HepG2 (cell line): ENCODE measurements around the gene GSK3B. TPM values are rescaled to one million over a fixed set of nuclear protein-coding genes. Genes with fewer than 3 reads are reported as not detected.

ENCODE experiments used
- HMG20B ChIP-seq: conservative IDR thresholded peaks from 2 replicates; pipeline ENCODE4 v1.6.1; 2016; ENCODE audit warnings: missing genetic modification reagents, missing compliant biosample characterization
- IRF9 ChIP-seq: sonication (generic); formaldehyde crosslinking; IDR thresholded peaks from 2 replicates; pipeline ENCODE4 v1.8.0; 2022; ENCODE audit warnings: missing genetic modification reagents, mild to moderate bottlenecking, borderline replicate concordance
- JDP2 ChIP-seq: sonication (generic); formaldehyde crosslinking; IDR thresholded peaks from 2 replicates; pipeline ENCODE4 v1.8.1; 2022; ENCODE audit warnings: missing genetic modification reagents, borderline replicate concordance
- SCMH1 ChIP-seq: sonication (generic); formaldehyde crosslinking; IDR thresholded peaks from 2 replicates; pipeline ENCODE4 v1.9.0; 2021; ENCODE audit warnings: missing genetic modification reagents, mild to moderate bottlenecking, borderline replicate concordance
- SRSF9 ChIP-seq: fragments of 200-400 bp; formaldehyde crosslinking; IDR thresholded peaks from 2 replicates; pipeline ENCODE4 v1.6.1; 2018; ENCODE audit warnings: borderline replicate concordance, mild to moderate bottlenecking, low read depth, low read length; ENCODE audit not compliant: insufficient read depth, poor library complexity, severe bottlenecking
- ZHX2 ChIP-seq, 2 experiments: sonication (generic) in 1 of 2; formaldehyde crosslinking in 1 of 2; IDR thresholded peaks; 2 replicates each; pipeline versions ENCODE4 v1.6.1 to v1.9.0; 2014 to 2022; ENCODE audit warnings: antibody characterized with exemption in 1 of 2, borderline replicate concordance in 1 of 2, inconsistent platforms in 1 of 2, low read depth in 1 of 2, missing genetic modification reagents in 1 of 2
- ZMYM4 ChIP-seq: sonication (generic); formaldehyde crosslinking; IDR thresholded peaks from 2 replicates; pipeline ENCODE4 v1.8.1; 2023; ENCODE audit warnings: mild to moderate bottlenecking, missing genetic modification reagents
- ZNF331 ChIP-seq: sonication (generic); formaldehyde crosslinking; IDR thresholded peaks from 2 replicates; pipeline ENCODE4 v1.4.0; 2020; ENCODE audit warnings: missing genetic modification reagents
- ZNF501 ChIP-seq: sonication (generic); formaldehyde crosslinking; IDR thresholded peaks from 2 replicates; pipeline ENCODE4 v1.5.1; 2020; ENCODE audit warnings: mild to moderate bottlenecking, moderate library complexity, missing genetic modification reagents
- polyA plus RNA-seq, 8 experiments: library from polyadenylated mRNA; depleted of rRNA in 3 of 8; stranded (reverse) in 7 of 8; unstranded in 1 of 8; fragments of >200 nt; fragmentation: Illumina TruSeq in 4 of 8; extraction: Trizol in 4 of 8; gene quantifications; 2 replicates each; pipeline versions ENCODE4 v1.2.1 to v1.2.3, GENCODE V29; 2011 to 2016; ENCODE audit warnings: low read depth in 4 of 8, missing spikeins in 1 of 8, mixed read lengths in 1 of 8; ENCODE audit not compliant: insufficient read depth in 1 of 8
- total RNA-seq, 5 experiments: library from RNA; depleted of rRNA; stranded (reverse); fragments of >200 nt; fragmentation: Illumina TruSeq; extraction: Trizol; gene quantifications; 2 replicates each; pipeline ENCODE4 v1.2.3, GENCODE V29; 2016; ENCODE audit warnings: low read depth in 1 of 5
- TF ChIP-seq, protein P1 (sequence below): sonication (generic); formaldehyde crosslinking; IDR thresholded peaks from 2 replicates; pipeline ENCODE4 v1.4.0; 2020; ENCODE audit warnings: mild to moderate bottlenecking, missing genetic modification reagents, borderline replicate concordance

The GSK3B gene
- total and polyA plus RNA-seq, 2 of the 13 experiments (the other 11 are each of a cell fraction or from before 2014, with no cell fraction given) = 22.3 to 30.1 TPM

GRCh38 chr3:119937229-119937628 is 157.0 kb downstream of the GSK3B start (continued):
- TF ChIP-seq ZHX2 (IDR thresholded peaks at IDR 0.05; ENCODE audit: low read depth) (no peak), ZHX2 (CRISPR knock-in tag; IDR thresholded peaks at IDR 0.05; ENCODE audit: borderline replicate concordance) (no peak), HMG20B (CRISPR knock-in tag) (no peak), ZNF501 (CRISPR knock-in tag) (no peak), ZNF331 (CRISPR knock-in tag) (no peak), JDP2 (CRISPR knock-in tag) (no peak), ZMYM4 (no peak), SRSF9 (no peak), SCMH1 (CRISPR knock-in tag) (no peak), IRF9 (no peak)
- TF ChIP-seq, protein P1, sequence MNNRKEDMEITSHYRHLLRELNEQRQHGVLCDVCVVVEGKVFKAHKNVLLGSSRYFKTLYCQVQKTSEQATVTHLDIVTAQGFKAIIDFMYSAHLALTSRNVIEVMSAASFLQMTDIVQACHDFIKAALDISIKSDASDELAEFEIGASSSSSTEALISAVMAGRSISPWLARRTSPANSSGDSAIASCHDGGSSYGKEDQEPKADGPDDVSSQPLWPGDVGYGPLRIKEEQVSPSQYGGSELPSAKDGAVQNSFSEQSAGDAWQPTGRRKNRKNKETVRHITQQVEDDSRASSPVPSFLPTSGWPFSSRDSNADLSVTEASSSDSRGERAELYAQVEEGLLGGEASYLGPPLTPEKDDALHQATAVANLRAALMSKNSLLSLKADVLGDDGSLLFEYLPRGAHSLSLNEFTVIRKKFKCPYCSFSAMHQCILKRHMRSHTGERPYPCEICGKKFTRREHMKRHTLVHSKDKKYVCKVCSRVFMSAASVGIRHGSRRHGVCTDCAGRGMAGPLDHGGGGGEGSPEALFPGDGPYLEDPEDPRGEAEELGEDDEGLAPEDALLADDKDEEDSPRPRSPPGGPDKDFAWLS (CRISPR knock-in tag) = no peak
